ENCODE data around the gene MYL3. TPM values are rescaled to one million over a fixed set of nuclear protein-coding genes. Genes with fewer than 3 reads are reported as not detected.

The MYL3 gene
- not detected in 2 replicates for total RNA-seq

GRCh38 chr3:46863261-46863782 is at the start of gene MYL3:
Gene MYL3 (minus strand): TSS chr3:46863444. CDS start chr3:46863390, 54 bp downstream.

GRCh38 chr3:46877406-46878125 is 14.3 kb upstream of the MYL3 start, which contains the start of gene PTH1R:
Gene PTH1R (plus strand): TSS chr3:46877721. CDS start chr3:46883560, 5,839 bp downstream.

Other genes with a start within 250 kb of the MYL3 start
- gene ALS2CL, start 169.8 kb downstream of the MYL3 start, total RNA-seq: 0.37 and 0.59 TPM in 2 replicates
- not detected in 2 replicates for gene TMIE, start 162.1 kb downstream of the MYL3 start, total RNA-seq
- gene PRSS50, start 145.6 kb downstream of the MYL3 start, total RNA-seq: not detected in 2 replicates
- gene PTH1R, start 14.3 kb upstream of the MYL3 start, total RNA-seq: 0.39 and 1.1 TPM in 2 replicates
- gene CCDC12, start 113.3 kb upstream of the MYL3 start, total RNA-seq: 23.1 and 26.6 TPM in 2 replicates
- gene NBEAL2, start 116.2 kb upstream of the MYL3 start, total RNA-seq: 3.3 and 4.5 TPM in 2 replicates

Measured in subcutaneous preadipocyte (primary cell).